Daoy (cell line): ENCODE results near the gene ZFYVE28. TPM values are rescaled to one million over a fixed set of nuclear protein-coding genes. Genes with fewer than 3 reads are reported as not detected.
A peak's percentile ranks its signal among the peaks of the same experiment; 100 is the strongest.
"Not testable (repeated sequence)": the region's sequence is repeated elsewhere in the genome, so short reads cannot be mapped to it uniquely, and the experiment has no call there.

Experiments
- DNase-seq: peaks from one replicate; pipeline ENCODE4 v3.0.0-alpha.2; 2015; ENCODE audit warnings: low read depth
- total RNA-seq: library from RNA; depleted of rRNA; stranded (reverse); fragments of >200 nt; shearing (Covaris generic); gene quantifications from 2 replicates; pipeline ENCODE4 v1.2.3, GENCODE V29; 2014

The ZFYVE28 gene
- total RNA-seq, 1 experiment from 2014 or later: 0.97 TPM

DNA sequence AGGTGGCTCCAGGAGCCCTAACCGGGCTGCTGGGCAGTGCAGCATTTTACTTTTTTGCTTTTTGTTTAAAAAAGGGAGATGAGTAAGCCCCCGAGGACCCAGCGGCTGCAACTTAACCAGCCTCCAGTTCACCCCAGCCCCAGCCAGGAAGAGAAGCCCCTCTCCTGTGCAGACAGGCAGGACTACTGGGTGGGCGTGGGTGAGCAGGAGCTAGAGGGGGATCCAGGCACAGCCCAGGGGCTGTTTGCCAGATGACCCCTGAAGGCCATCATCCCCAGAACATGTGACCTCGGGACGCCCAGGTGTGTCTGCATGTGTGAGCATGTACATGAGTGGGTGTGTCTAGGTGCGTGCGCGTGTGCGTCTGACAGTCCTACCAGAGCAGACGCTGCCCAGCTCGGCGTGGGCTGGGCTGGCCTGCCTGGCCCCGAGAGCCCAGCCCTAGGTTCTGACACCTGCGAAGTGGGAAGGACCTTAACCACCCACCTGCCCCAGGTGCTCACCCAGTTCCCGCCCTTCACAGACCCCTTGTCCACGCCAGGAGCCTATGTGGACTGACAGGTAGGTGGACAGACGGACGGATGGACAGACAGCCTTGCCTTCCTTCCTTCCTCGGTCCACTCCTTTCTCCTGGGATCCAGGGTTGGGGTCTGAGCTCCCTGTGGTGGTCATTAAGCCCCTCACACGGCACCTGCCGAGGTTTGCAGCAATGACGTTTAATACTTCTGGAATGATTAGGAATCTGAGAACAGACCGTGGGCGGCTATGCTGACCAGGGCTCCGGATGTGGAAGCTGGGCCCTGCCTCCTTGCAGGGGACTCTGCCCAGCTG, 168.7 kb downstream of the ZFYVE28 start:
- peak; percentile 1 for DNase-seq

DNA sequence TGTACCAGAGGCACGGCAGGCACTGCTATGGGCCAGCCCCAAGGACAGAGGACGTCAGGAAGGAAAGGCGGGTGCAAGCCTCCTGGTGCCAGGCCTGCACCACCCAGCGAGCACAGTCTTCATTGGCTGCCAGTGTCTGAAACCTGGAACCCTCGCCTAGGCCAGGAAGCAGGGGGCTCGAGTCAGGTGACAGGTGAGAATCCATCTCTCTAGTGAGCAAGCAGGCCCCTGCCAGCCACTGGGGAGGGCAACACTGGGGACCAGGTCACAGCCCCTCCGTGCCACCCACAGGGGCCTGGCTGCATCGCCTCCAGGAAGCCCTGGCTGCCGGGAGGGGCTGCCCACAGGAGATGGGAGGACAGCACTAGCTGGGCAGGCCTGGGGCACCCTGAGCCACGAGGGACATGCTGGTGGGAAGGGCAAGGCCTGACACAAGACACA, 169.6 kb downstream of the ZFYVE28 start:
- DNase-seq: peak; percentile 1

- peak; percentile 2 for DNase-seq
Measured at GRCh38 chr4:2248044-2248780, 170.2 kb downstream of the ZFYVE28 start.

DNA sequence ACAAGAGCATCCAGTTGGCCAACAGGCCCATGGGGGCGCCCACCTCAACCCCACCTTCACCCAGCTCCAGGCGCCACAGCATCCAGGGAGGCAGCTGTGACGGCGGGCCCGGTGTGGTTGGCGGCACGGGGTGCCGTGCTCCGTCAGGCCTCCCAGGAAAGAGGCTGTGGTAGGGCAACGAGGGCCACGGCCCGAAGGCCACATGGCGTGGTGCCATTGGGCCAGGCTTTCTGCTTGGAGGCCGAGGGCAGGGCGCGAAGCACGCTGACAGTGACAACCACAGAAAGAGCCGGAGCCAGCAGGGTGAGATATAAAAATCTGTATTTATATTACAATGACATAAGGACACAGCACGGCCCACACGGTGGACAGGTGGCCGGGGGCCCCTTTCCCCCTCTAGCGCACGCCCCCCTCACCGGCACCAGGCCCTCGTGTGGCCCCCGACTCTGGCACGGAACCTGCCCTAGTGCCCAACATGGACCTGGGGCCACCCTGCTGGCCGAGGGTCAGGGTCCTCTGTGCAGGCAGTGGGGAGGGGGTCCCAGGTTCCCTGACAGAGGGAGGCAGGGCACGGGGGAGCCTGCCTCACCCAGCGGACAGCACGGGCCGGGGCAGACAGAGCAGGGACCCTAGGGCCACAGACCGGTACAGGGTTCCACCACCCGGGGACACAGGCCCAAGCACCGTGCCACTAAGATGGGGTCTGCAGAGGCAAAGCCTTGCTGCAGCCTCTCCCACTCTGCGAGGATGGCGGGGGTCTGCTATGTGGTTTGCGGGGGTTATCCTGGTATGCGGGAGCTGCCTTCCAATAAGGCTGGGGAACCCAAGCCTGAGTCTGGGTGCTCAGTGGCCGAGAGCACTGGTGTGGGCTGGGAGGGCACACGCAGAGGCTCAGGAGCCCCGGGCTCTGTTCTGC, 171.1 kb downstream of the ZFYVE28 start:
- DNase-seq: peak; percentile 2

DNA sequence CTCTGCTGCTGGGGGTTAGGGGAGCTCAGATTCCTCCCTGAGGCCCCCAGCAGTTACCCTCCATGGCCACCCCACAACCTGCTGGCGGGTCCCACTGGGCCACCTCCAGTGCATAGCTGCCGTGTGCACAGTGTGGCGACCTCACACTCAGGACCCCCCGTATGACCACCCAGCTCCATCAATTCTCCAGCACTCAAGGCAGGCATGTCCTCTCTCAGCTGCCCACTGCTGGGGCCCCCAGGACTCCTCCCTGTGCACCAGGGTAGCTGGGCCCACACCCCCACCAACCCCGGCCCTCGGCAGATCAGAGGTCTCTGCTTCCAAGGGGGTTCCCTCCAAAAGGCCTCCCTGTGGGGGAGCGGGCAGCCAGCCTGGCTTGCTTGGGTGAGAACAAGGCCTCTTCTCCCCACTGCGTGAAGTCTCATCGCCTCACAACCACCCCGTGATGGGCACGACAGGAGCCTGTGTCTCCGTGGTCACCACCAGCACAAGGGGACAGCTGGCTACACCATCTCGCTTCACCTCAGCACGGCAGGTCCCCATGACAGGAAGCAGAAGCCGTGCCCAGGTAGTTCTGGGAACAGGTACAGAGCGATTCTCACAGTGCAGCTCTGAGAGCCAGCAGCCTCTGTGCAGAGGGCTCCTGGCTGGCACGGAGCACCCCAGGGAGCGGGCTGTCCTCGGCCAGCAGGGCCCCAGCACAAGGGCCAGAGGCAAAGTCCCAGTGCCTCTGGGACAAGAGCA, 171.9 kb downstream of the ZFYVE28 start:
- peak; percentile 1 for DNase-seq

DNA sequence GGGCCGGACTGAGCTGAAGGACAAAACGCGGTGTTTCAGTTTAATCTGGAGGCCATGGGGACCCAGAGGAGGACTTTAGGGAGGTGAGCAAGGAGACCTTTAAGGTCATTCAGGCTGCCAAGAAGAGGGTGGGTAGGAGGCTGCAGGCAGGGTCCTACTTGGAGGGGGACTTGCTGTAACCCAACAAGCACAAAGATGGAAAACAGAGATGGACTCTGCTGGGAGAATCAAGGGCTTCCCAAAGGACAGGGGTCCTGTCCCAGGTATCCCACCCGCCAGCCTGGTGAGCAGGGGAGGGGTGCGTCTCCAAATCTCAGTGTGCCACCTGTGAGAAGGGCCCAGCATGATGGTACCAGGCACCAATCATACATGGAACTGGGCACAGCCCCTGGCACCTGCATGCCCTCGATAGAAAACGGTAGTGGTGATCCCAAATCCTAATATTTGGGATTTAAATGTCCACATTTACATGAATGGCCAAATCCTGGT, 172.6 kb downstream of the ZFYVE28 start:
- DNase-seq: no peak

GRCh38 chr4:2245057-2245786, 173.2 kb downstream of the ZFYVE28 start:
- no peak for DNase-seq

DNA sequence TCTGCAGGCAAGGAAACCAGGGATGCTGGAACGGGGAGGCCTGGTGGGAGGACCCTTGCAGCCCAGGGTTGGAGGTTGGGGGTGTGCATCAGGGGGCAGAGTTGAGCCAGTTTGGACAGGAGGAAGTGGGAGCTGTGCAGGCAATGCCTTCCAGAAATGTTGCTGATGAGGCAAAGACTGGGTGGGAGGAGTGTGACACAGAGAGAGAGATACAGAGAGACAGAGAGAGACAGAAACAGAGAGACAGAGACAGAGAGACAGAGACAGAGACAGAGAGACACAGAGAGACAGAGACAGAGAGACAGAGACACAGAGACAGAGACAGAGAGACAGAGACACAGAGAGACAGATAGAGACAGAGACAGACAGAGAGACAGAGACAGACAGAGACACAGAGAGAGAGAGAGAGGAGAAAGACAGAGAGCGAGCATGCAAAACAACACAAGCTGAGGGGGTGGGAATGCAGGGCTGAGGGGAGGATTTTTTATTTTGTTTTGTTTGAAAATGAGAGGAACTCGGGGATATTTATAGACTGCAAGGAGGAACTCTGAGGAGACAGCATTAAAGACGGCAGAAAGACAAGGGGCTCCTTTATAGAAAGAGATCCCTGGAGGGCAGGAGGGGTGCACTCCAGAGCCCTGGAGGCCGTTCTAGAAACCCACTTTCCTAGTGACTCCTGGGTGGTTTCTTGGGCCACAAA, 174.6 kb downstream of the ZFYVE28 start:
- peak; percentile 48 for DNase-seq

DNA sequence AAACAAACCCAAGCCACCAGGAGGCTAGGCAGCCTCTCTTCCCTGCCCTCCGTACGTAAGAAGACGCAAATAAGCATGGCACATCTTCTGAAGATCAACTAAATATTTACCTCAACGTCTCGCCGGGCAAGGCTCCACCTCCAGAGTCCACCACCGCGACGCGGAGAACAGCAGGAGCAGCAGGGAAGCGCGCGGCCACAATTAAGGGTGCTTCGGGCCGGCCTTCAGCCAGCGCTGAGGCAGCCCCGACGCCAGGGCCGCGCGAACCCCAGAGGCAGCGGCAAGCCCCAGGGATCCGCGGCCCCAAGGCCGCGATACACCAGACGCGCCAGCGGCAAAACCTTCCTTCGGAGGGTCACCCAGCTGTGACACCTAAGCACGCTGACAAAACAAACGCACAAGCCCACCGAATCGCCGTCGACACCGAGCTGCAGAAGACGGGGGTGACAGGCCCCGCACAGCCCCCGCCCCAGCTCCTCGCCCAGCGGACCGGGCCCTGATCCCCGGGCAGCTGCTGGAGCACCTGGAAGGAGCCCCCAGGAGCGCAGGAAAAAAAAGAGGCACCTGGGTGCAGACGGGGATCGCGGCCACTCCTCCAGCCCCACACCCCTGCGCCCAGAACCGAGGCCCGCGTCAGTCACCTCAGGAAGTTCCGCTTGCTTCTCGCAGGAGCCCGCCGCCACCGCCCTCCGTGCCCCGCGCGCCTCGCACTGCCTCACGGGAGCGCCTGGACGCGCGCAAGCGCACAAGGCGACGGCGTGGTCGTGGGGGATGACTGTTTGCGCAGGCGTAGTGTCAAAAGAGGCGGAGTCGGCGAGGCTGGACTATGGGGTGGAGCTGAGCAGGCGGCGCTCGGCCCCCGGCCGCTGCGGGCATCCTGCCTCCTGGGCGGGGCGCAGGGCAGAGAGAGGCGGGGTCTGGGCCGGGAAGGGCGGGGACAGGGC, 176.8 kb downstream of the ZFYVE28 start, which contains the start of the genes HAUS3 and POLN:
Gene HAUS3 (minus strand): TSS at position 712 of the 944 bp plus-strand sequence. CDS start 1,175 bp downstream, outside the sequence.
Gene POLN (minus strand): TSS at position 712 of the 944 bp plus-strand sequence. CDS start 12,890 bp downstream, outside the sequence.
- DNase-seq: peak; percentile 99

DNA sequence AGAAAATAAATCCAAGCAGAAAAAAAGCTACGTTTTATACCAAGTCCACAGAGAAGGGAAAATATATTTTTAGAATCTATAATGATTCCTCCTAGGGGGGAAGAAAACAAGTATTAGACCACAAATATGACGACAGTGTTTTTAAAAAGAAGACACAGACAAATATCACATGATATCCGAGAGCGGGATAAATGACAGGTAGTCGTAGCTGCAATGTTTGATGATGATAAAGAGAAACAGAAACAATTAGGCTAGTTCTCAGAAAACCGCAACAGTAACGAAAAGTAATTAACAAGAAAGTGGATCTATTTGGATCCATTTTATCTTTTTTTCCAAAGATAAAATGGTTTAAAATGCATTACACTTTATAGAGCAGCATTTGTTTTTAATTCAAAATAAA, 177.4 kb downstream of the ZFYVE28 start:
- no peak for DNase-seq

DNA sequence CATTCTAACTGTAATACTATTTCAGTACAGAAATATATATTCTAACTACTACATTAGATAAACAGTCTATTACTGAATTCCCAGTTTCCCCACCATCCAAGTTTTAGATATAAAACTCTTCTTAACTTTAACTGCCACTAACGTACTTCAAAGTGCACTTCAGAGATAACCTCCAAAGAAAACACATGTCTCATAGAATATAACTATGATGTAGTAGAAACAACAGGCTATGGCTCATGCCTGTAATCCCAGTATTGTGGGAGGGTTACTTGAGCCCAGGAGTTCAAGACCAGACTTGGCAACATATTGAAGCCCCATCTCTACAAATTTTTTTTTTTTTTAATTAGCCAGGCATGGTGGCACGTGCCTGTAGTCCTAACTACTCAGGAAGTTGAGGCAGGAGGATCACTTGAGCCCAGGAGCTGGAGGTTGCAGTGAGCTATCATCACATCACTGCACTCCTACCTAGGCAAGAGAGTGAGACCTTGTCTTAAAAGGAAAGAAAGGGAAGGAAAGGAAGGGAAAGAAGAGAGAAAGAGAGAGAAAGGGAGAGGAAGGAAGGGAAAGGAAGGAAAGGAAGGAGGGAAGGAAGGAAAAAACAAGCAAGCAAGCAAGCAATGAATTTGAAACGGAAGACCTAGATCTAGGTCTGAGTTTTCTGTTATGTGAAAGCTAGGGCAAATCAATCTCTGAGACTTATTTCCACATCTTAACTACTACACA, 181.3 kb downstream of the ZFYVE28 start:
- DNase-seq: no peak

- no peak for DNase-seq
Measured at GRCh38 chr4:2231082-2231481, 187.4 kb downstream of the ZFYVE28 start.

GRCh38 chr4:2226261-2226660, 192.2 kb downstream of the ZFYVE28 start:
- DNase-seq: no peak

DNA sequence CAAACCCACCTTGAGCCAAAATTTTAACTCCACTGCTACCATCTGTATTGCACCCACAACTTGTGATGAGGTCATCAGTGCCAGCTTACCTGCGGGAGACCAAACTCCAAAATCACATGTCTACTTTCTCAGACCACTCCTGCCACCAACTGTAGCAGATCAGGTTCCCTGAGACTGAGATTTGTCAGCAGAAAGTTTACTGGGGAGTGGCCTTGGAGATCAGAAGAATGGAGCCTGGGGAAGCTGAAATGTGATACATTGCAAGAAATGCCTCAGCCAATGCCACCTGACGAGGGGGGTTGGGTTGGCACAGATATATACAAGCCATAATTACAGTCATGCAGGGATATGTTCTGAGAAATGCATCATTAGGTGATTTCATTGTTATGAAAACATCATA, 195.6 kb downstream of the ZFYVE28 start:
- no peak for DNase-seq

- DNase-seq: not testable (repeated sequence)
Measured at GRCh38 chr4:2221378-2221777, 197.1 kb downstream of the ZFYVE28 start.

GRCh38 chr4:2220016-2220630, 198.3 kb downstream of the ZFYVE28 start:
- DNase-seq: peak; percentile 66
